ENCODE measurements around the gene KRT15.

KRT15 gene

DNA sequence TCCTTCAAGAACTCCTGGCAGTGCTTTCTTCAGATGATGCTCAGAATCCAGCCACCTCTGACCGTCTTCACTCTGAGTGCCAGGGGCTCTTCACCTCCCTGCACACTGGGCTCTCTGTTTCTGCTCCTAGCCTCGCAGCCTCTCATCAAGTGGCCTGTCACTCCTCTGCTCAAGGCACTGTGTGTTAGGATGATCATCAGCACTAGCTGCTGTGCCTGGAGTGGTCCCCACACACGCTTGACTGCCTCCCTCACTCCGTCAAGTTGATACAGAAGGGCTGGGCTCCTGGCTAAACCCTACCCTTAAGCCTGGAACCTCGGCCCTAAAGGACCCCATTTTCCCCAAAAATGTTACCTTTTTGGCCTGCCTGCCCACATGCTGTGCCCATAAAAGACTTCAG is 37.6 kb upstream of the KRT15 start:
- no peak for TF ChIP-seq CTCF (IDR thresholded peaks at IDR 0.05)

DNA sequence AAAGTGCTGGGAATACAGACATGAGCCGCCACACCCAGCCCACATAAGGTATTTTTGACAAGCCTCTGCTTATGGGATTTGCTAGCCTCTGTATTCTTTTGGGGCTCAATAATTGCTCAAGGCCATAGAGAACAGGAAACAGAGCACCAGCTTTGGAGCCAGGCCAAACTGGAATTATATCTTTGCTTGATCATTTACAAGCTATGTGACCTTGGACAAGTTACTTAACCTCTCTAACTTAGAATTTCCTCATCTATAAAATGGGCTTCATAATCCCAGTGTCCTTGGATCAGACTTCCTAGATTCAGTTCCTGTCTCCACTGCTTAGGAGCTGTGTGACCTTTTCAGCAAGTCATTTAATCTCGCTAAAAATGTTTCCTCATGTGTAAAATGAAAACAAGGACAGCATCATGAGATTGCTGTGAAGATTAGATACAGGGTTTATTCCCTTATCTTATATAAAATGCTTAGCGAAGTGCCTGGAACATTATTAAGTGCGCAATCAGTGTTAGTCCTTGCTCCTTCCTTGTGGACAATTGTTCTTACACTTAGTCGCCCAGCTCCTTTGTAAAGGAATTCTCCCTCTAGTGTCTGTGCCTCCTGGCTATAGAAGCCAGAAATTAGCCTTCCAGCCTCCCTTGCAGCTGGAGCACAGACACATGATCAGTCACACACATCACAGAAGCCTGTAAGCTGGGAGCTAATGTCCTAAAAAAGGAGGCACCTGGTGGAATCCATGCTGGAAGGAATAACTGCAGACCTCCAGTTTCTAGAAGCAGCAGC is 36.6 kb upstream of the KRT15 start:
- TF ChIP-seq CTCF (IDR thresholded peaks at IDR 0.05): no peak

DNA sequence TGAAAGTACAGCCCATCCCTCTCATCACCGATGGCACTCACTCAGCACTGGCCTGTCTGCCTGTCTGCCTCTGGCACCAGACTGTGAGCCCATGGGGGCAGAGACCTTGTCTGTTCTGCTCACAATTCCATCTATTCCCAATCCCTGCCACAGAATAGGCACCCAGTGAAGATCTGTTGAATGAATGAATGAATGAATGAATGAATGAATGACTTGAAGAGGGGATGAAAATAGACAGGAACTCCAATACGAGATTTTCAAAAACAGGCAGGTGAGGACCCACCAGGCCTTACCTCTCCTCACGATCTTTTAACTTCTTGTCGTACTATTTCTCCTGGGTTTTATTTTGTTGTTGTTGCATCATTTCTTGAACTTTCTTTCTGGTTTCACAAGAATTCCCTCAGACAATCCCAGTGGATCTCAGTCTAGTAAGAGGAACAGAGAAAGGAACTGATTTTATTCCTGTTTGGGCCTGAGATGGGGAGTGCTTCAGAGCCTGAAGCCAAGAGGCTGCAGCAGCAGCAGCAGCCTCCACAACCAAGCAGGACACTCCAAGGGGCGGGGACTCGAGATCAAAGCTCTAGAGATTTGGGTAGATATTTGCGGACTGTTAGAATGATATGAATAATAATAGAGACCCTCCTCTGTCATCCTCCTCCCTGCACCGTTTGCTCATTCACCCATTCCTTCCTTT is 35.4 kb upstream of the KRT15 start:
- TF ChIP-seq CTCF (IDR thresholded peaks at IDR 0.05): no peak

- TF ChIP-seq CTCF (IDR thresholded peaks at IDR 0.05): no peak
These were observed 34.5 kb upstream of the KRT15 start for GRCh38 chr17:41553176-41553575.

- TF ChIP-seq CTCF (IDR thresholded peaks at IDR 0.05): no peak
These were observed 33.8 kb upstream of the KRT15 start for GRCh38 chr17:41552455-41552854.

DNA sequence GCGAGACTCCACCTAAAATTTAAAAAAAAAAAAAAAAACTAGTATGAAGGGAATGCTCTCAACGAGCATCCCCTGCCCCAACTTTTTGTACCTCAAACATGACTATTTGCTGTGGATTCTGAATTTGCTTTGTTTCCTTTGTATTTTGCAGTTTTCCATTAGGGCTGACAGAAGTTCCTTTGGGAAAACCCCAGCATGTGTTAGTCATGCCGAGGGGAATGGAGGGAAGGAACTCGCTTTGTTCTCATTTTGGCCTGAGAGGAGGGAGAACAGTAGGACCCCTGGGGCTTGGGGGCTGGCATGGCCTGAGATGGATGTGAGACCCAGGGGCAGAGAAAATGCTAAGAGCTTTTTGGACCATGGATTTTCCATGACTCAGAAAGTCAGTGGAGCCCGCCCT is 32.7 kb upstream of the KRT15 start:
- no peak for TF ChIP-seq CTCF (IDR thresholded peaks at IDR 0.05)

- no peak for TF ChIP-seq CTCF (IDR thresholded peaks at IDR 0.05)
These were observed 30.9 kb upstream of the KRT15 start for GRCh38 chr17:41549596-41550039.

Measured in LNCAP (cell line).